Body of pancreas (tissue), 4 donors: ENCODE measurements around the gene KIAA1217. TPM values are rescaled to one million over a fixed set of nuclear protein-coding genes. Genes with fewer than 3 reads are reported as not detected.
"Not testable (repeated sequence)": the region's sequence is repeated elsewhere in the genome, so short reads cannot be mapped to it uniquely, and the experiment has no call there.

ENCODE experiments used
- ATAC-seq: fragments of 150-250 bp; one replicate; pipeline ENCODE4 v1.9.1; 2016
- DNase-seq, 4 donors: peaks; one replicate each; pipeline ENCODE4 v3.0.0-alpha.2; 2019
- H3K27ac ChIP-seq, 4 donors: fragments of 200-600 bp; sonication (generic); 1 replicate in 3 of 4; 2 replicates in 1 of 4; pipeline versions ENCODE4 v1.5.1 to v1.6.1; 2016 to 2019; ENCODE audit warnings: mild to moderate bottlenecking in 1 of 4, mixed read lengths in 1 of 4, moderate library complexity in 1 of 4
- H3K27me3 ChIP-seq, 2 donors: fragments of 200-600 bp; sonication (generic); one replicate each; pipeline ENCODE4 v1.6.0; 2016; ENCODE audit warnings: mild to moderate bottlenecking in 1 of 2
- H3K36me3 ChIP-seq, 2 donors: fragments of 200-600 bp; sonication (generic); replicated peaks in 1 of 2; 2 replicates each; pipeline ENCODE4 v1.5.1; 2016; ENCODE audit warnings: low read depth in 2 of 2; ENCODE audit not compliant: insufficient read depth in 1 of 2
- H3K4me1 ChIP-seq: fragments of 200-600 bp; sonication (generic); one replicate; pipeline ENCODE4 v1.6.0; 2016
- H3K4me3 ChIP-seq, 2 donors: fragments of 200-600 bp; sonication (generic); 1 replicate in 1 of 2; 2 replicates in 1 of 2; pipeline ENCODE4 v1.5.1; 2016 to 2019
- H3K9me3 ChIP-seq, 3 donors: fragments of 200-600 bp; sonication (generic); 1 replicate in 2 of 3; 2 replicates in 1 of 3; pipeline ENCODE4 v1.5.1; 2016
- CTCF ChIP-seq, 7 experiments: fragments of 450-650 bp in 4 of 7; fragments of 200-600 bp in 3 of 7; sonication (generic) in 3 of 7; IDR thresholded peaks; one replicate each; pipeline ENCODE4 v1.5.1; 2016 to 2019; ENCODE audit warnings: antibody characterized with exemption in 7 of 7
- POLR2A ChIP-seq, 3 donors: fragments of 450-650 bp; IDR thresholded peaks; one replicate each; pipeline ENCODE4 v1.6.1; 2016; ENCODE audit warnings: antibody characterized with exemption in 3 of 3, mild to moderate bottlenecking in 2 of 3
- WGBS, 2 donors: methylation state at CpG; one replicate each; pipeline ENCODE4 v1.1.5; 2017; 5-methylcytosine and 5-hydroxymethylcytosine counted together
- intact Hi-C: fragments of 100-400 bp; cut with DNase I; formaldehyde crosslinking; loops from one replicate; pipeline ENCODE4 v1.15.1; 2023
- total RNA-seq, 2 donors: library from RNA; depleted of rRNA; stranded (reverse); fragments of >200 nt; gene quantifications; one replicate each; pipeline ENCODE4 v1.1.0, GENCODE V29; 2016

The KIAA1217 gene
- total RNA-seq, 2 donors from 2014 or later = 25.9 to 36.9 TPM

- peak overlapping the region in 2 of 4 donors; percentile 11 to 41 for H3K27ac ChIP-seq
- intact Hi-C loops = loop anchor here (10.0 kb wide), 1 partner anchor 115 kb away; no protein-coding TSS in a partner anchor
Measured at GRCh38 chr10:24350070-24350921, 141.4 kb downstream of the KIAA1217 start.

GRCh38 chr10:24350922-24351225, 141.9 kb downstream of the KIAA1217 start:
- not testable (repeated sequence) for ATAC-seq, H3K9me3 ChIP-seq, DNase-seq, H3K4me1 ChIP-seq, H3K4me3 ChIP-seq, H3K36me3 ChIP-seq, H3K27me3 ChIP-seq
- H3K27ac ChIP-seq = peak overlapping the region in 1 of 4 donors; percentile 11
- 90 to 95% methylated on average over 7 of the region's 7 CpGs for WGBS, 2 donors
- intact Hi-C loops = loop anchor here (10.0 kb wide), 1 partner anchor 116 kb away; no protein-coding TSS in a partner anchor

More at GRCh38 chr10:24350070-24350921, 141.4 kb downstream of the KIAA1217 start:
- Histone ChIP-seq H3K9me3 (no peaks in the 10 kb centered on the region), H3K27me3 (no peaks in the 10 kb centered on the region), H3K4me3 (no peak overlapping the region), H3K36me3 (no peaks in the 10 kb centered on the region), H3K4me1 (peaks cover 10% of the 10 kb centered on the region)
- TF ChIP-seq POLR2A (IDR thresholded peaks at IDR 0.05) (no peak), CTCF (IDR thresholded peaks at IDR 0.05) (no peak)
- ATAC-seq = no peak
- no peak for DNase-seq
- WGBS, 2 donors = 57% methylated on average over 9 of the region's 9 CpGs

GRCh38 chr10:24351961-24352360, 143.0 kb downstream of the KIAA1217 start:
- WGBS, 2 donors = 88 to 90% methylated on average over 3 to 4 of the region's 4 CpGs
- DNase-seq = no peak

GRCh38 chr10:24352399-24352798, 143.5 kb downstream of the KIAA1217 start:
- intact Hi-C loops = loop anchor here (10.0 kb wide), 1 partner anchor 118 kb away; no protein-coding TSS in a partner anchor
- H3K27me3 ChIP-seq = no peaks in the 10 kb centered on the region
- no peak overlapping the region for H3K4me3 ChIP-seq
- H3K36me3 ChIP-seq = no peaks in the 10 kb centered on the region
- 75 to 85% methylated on average over 2 of the region's 2 CpGs for WGBS, 2 donors
- ATAC-seq (no peak), DNase-seq (no peak)
- H3K4me1 ChIP-seq = peaks cover under 1% of the 10 kb centered on the region
- no peak overlapping the region for H3K27ac ChIP-seq
- TF ChIP-seq POLR2A (IDR thresholded peaks at IDR 0.05) (no peak), CTCF (IDR thresholded peaks at IDR 0.05) (no peak)
- no peaks in the 10 kb centered on the region for H3K9me3 ChIP-seq

More at GRCh38 chr10:24351961-24352360, 143.0 kb downstream of the KIAA1217 start:
- no peaks in the 10 kb centered on the region for H3K27me3 ChIP-seq
- H3K36me3 ChIP-seq = no peaks in the 10 kb centered on the region
- H3K4me3 ChIP-seq = no peak overlapping the region
- intact Hi-C loops = loop anchor here (10.0 kb wide), 1 partner anchor 117 kb away; no protein-coding TSS in a partner anchor
- H3K27ac ChIP-seq = no peak overlapping the region
- no peaks in the 10 kb centered on the region for H3K9me3 ChIP-seq
- peaks cover 5% of the 10 kb centered on the region for H3K4me1 ChIP-seq
- ATAC-seq = no peak
- TF ChIP-seq POLR2A (IDR thresholded peaks at IDR 0.05) (no peak), CTCF (IDR thresholded peaks at IDR 0.05) (no peak)

GRCh38 chr10:24353319-24353718, 144.4 kb downstream of the KIAA1217 start:
- intact Hi-C loops = loop anchor here (10.0 kb wide), 1 partner anchor 119 kb away; no protein-coding TSS in a partner anchor
- peaks cover 4% of the 10 kb centered on the region for H3K4me1 ChIP-seq
- no peaks in the 10 kb centered on the region for H3K9me3 ChIP-seq
- TF ChIP-seq CTCF (IDR thresholded peaks at IDR 0.05) = no peak
- no peak for TF ChIP-seq POLR2A (IDR thresholded peaks at IDR 0.05)
- DNase-seq (no peak), ATAC-seq (no peak)
- H3K27me3 ChIP-seq = no peaks in the 10 kb centered on the region
- 87 to 90% methylated on average over 6 of the region's 6 CpGs for WGBS, 2 donors
- H3K4me3 ChIP-seq = no peak overlapping the region
- H3K36me3 ChIP-seq = no peaks in the 10 kb centered on the region
- H3K27ac ChIP-seq = no peak overlapping the region
